Esophagus muscularis mucosa (tissue), 3 donors: Measurements from ENCODE around the gene CFAP141.

Source experiments
- CTCF ChIP-seq, 3 experiments: fragments of 200-600 bp in 2 of 3; fragments of 450-650 bp in 1 of 3; sonication (generic) in 2 of 3; IDR thresholded peaks; one replicate each; pipeline ENCODE4 v1.5.1; 2017 to 2019; ENCODE audit warnings: antibody characterized with exemption in 3 of 3, mild to moderate bottlenecking in 2 of 3, moderate library complexity in 1 of 3
- POLR2A ChIP-seq: fragments of 450-650 bp; IDR thresholded peaks from one replicate; pipeline ENCODE4 v1.6.1; 2017; ENCODE audit warnings: antibody characterized with exemption, moderate library complexity, mild to moderate bottlenecking, low read depth

GRCh38 chr1:154213274-154213673, 7.1 kb upstream of the CFAP141 start:
- TF ChIP-seq CTCF (IDR thresholded peaks at IDR 0.05) (no peak), POLR2A (no peak)
